GM19043 (cell line): ENCODE data around the gene SFTPB.
"Not testable (repeated sequence)": the region's sequence is repeated elsewhere in the genome, so short reads cannot be mapped to it uniquely, and the experiment has no call there.

Experiments used
- ATAC-seq: cut with Tn5 transposase; IDR thresholded peaks from one replicate; pipeline ENCODE4 v1.9.1; 2021; ENCODE audit warnings: low read depth; ENCODE audit not compliant: unreplicated experiment

Gene SFTPB

DNA sequence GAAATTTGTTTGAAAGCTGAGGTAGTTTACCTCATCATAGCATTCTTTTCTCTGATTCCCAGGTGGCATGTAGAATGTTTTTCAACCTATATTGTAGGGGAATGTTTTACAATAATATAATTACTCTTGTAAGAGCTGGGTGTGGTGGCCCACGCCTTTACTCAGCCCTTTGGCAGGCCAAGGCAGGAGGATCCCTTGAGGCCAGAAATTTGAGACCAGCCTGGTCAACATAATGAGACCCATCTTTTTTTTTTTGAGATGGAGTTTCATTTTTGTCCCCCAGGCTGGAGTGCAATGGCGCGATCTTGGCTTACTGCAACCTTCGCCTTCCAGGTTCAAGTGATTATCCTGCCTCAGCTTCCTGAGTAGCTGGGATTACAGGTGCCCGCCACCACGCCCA lies 48.4 kb downstream of the SFTPB start:
- no peak for ATAC-seq

- not testable (repeated sequence) for ATAC-seq
Observed at GRCh38 chr2:85617723-85618122, 50.3 kb downstream of the SFTPB start.

GRCh38 chr2:85615413-85615728 lies 52.6 kb downstream of the SFTPB start:
- no peak for ATAC-seq

- not testable (repeated sequence) for ATAC-seq
Observed at GRCh38 chr2:85614757-85615156, 53.2 kb downstream of the SFTPB start.

GRCh38 chr2:85613717-85614515 lies 54.1 kb downstream of the SFTPB start:
- no peak for ATAC-seq

GRCh38 chr2:85611705-85612587 lies 56.1 kb downstream of the SFTPB start, which contains the start of gene C2orf68:
C2orf68 (minus strand) TSS chr2:85612066; CDS start chr2:85611984, 82 bp downstream.
- ATAC-seq = peak; percentile 75

DNA sequence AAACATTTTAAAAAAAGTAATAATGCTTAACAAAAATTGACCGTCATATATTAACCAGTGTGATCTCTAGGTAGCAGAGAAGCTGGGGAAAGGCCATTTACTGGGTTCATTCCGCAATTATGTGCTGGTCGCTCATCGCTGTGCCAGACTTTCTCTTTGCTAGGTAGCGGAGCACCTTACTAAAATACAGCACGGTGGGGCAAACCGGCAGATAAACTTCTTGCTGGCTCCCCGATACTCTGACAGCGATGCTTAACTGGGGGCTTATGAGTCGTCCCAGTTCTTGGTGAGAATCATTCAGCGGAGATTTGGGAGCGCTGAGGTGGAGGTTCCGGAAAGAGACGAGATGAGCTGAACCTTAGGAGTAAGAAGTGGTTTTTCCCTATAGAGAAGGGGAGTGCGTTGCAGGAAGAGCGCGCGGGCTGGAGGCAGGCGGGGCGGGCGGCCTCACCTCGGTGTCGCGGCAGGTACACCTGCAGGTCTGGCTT lies 56.7 kb downstream of the SFTPB start:
- ATAC-seq = no peak
